NT2/D1 (cell line): Measurements from ENCODE around the gene DHRS1.

Source experiments
- DNase-seq: peaks from one replicate; pipeline ENCODE4 v3.0.0-alpha.2; 2011; ENCODE audit warnings: low read depth, low spot score
- H3K27me3 ChIP-seq: 2 replicates; pipeline ENCODE4 v1.6.0; 2011; ENCODE audit warnings: mild to moderate bottlenecking; ENCODE audit not compliant: insufficient read length, insufficient read depth
- H3K36me3 ChIP-seq: 2 replicates; pipeline ENCODE4 v1.6.1; 2011; ENCODE audit warnings: mild to moderate bottlenecking, low read length, mixed read lengths; ENCODE audit not compliant: insufficient read depth, insufficient read length
- H3K4me1 ChIP-seq: 2 replicates; pipeline ENCODE4 v1.5.1; 2011; ENCODE audit not compliant: insufficient read depth, insufficient read length
- H3K4me3 ChIP-seq: 2 replicates; pipeline ENCODE4 v1.5.1; 2011; ENCODE audit warnings: low read depth; ENCODE audit not compliant: insufficient read length
- H3K9ac ChIP-seq: 2 replicates; pipeline ENCODE4 v1.6.0; 2011; ENCODE audit warnings: low read depth; ENCODE audit not compliant: insufficient read length
- H3K9me3 ChIP-seq: 2 replicates; pipeline ENCODE4 v1.5.1; 2011; ENCODE audit warnings: mild to moderate bottlenecking, low read length; ENCODE audit not compliant: insufficient read depth
- SUZ12 ChIP-seq: IDR thresholded peaks from 2 replicates; pipeline ENCODE4 v1.6.1; 2011; ENCODE audit not compliant: insufficient read length, insufficient read depth; ENCODE audit errors: extremely low read depth
- YY1 ChIP-seq: IDR thresholded peaks from 2 replicates; pipeline ENCODE4 v1.6.1; 2011; ENCODE audit not compliant: insufficient read length, insufficient read depth
- ZNF274 ChIP-seq: IDR thresholded peaks from 2 replicates; pipeline ENCODE4 v1.6.1; 2011; ENCODE audit warnings: mild to moderate bottlenecking, low read depth, low read length

The DHRS1 gene

DNA sequence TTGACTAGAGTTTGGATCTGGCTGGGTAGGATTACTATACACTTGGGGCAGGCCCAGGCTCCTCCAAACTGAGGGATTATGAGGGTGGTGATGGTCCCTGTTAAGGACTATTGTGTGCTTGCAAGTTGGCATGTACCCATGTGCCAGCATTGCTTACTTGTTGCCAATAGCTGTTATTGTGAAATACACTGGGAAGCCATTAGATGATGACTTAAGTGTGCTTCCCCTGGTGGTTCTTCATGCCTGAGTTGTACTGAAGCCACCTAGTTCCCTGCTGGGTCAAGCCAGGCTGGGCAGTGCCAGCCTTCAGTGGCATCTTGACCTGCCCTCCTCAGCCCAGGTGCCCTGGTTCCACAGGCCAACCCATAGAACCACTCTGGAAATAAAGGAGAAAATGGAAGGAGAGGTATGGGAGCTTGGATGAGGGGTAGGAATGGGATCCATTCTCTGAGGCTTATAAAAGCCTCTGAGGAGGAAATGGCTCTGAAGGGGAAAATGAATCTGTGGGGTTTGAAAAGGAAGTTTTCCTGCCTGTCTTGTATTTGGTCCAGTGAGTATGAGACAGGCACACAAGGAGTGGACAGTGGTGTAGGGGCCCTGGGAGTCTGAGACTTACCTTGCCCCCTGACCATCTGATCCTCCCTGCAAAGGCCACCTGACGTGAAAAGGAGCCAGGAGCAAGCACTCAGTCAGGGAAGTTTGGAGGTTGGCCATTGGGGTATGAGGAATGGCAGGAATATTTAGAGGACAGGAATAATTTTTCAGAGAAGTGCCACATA lies 12.4 kb upstream of the DHRS1 start:
- Histone ChIP-seq H3K9ac (no peak overlapping the region), H3K36me3 (peaks cover 69% of the 10 kb centered on the region), H3K27me3 (no peaks in the 10 kb centered on the region), H3K9me3 (no peaks in the 10 kb centered on the region), H3K4me3 (no peak overlapping the region), H3K4me1 (peaks cover 4% of the 10 kb centered on the region)
- no peak for DNase-seq
- TF ChIP-seq SUZ12 (no peak), ZNF274 (no peak), YY1 (no peak)

- Histone ChIP-seq H3K27me3 (no peaks in the 10 kb centered on the region), H3K9me3 (no peaks in the 10 kb centered on the region), H3K4me3 (no peak within 1 kb of the TSS), H3K4me1 (peaks cover 4% of the 10 kb centered on the region), H3K36me3 (peaks cover 73% of the 10 kb centered on the region), H3K9ac (no peak within 1 kb of the TSS)
- no peak for DNase-seq
- TF ChIP-seq YY1, result no peak
These were observed 11.3 kb upstream of the DHRS1 start, which contains the start of gene LTB4R for GRCh38 chr14:24310646-24311604. Gene LTB4R (plus strand): TSS chr14:24311502. CDS start chr14:24315652, 4,150 bp downstream.

DNA sequence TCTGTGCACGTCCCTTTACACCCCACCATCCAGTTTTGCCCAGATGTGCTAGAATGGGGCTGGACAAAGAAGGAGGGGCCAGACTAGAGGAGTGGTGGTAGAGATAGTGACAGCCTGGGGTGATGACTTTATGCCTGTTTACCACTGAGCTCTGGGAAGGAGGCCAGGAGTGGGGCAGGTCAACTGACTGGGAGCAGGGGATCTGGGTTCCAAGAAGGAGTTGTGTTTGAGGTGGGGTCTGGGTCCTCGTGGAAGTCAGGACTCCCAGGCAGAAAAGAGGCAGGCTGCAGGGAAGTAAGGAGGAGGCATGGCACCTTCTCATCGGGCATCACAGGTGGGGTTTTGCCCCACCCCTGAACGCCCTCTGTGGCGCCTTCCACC lies 10.7 kb upstream of the DHRS1 start:
- DNase-seq, result no peak
- H3K9me3 ChIP-seq, result no peaks in the 10 kb centered on the region
- no peak overlapping the region for H3K9ac ChIP-seq
- no peak overlapping the region for H3K4me3 ChIP-seq
- peaks cover 73% of the 10 kb centered on the region for H3K36me3 ChIP-seq
- H3K27me3 ChIP-seq, result no peaks in the 10 kb centered on the region
- H3K4me1 ChIP-seq, result peaks cover 4% of the 10 kb centered on the region
- no peak for TF ChIP-seq ZNF274
- TF ChIP-seq SUZ12, result no peak
- TF ChIP-seq YY1, result no peak

DNA sequence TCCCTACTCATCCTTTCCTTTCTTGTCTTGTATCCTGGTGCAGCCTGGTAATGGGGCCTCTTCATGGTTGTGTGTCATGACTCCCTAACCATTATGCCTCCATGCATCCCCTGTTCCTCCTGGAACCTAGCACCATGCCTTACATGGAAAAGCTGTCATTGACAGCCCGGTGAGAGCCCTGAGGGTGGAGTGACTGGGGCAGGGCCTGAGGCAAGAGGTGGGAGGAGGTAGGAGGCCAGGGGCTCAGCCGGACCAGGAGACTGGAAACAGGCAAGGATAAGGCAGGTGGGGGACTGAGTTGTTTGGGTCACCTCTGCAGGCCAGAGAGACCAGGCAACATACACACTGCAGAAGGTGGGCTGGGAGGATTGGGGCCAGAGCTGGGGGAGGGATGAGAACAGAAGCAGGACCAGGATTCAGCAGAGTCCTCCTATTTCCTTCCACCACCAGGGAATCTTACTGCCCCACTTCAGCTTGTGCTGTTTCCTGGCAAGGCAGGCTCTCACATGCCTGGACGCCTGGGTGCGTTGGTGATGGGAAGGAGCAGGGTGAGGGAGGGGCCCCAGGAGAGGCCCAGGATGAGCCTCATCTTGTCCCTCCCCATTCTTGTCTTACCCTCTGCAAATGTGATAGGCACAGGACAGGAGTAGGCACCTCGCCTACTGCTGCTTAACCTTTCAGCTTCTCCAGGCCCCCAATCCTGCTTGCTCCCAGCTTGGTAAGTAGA lies 10.1 kb upstream of the DHRS1 start, which contains the start of gene LTB4R2:
Gene LTB4R2 (plus strand): TSS at position 603 of the 727 bp plus-strand sequence. CDS start 525 bp downstream, outside the sequence.
- H3K9ac ChIP-seq, result no peak within 1 kb of the TSS
- no peaks in the 10 kb centered on the region for H3K9me3 ChIP-seq
- no peak within 1 kb of the TSS for H3K4me3 ChIP-seq
- peaks cover 4% of the 10 kb centered on the region for H3K4me1 ChIP-seq
- no peaks in the 10 kb centered on the region for H3K27me3 ChIP-seq
- H3K36me3 ChIP-seq, result peaks cover 79% of the 10 kb centered on the region
- DNase-seq, result no peak
- TF ChIP-seq YY1, result no peak
- TF ChIP-seq ZNF274, result no peak
- no peak for TF ChIP-seq SUZ12

DNA sequence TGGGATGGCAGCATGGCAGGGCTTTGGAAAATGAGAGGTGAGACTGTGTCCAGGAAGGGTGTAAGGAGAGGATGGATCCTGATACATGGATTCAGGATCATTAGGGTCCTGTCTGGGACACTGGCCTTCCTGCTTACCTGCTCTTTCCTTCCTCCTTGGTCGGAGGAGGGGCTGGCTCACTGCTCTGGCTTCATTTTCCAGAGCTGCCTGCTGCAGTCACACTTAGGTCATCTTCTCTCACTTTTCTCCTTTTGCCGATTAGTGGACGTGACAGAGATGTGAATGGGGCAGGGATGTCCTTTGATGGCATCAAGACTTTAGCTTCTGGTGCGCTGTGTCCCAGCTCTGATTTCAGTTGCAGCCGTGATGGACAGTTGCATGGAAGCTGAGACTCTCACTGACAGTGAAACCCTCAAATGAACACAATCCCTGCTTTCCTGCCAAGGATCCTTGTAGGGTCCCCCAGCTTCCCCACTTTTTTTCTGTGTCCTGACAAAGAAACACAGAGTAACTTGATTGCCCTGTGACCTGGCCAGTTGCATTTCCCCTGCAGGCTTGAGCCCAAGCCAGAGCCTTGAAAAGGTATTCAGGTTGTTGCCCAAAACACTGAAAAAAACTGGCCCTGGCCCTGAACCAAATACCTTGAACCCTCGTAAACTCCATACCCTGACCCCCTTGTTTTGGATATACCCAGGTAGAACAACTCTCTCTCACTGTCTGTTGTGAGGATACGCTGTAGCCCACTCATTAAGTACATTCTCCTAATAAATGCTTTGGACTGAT lies 9.0 kb upstream of the DHRS1 start:
- Histone ChIP-seq H3K36me3 (peaks cover 91% of the 10 kb centered on the region), H3K9me3 (no peaks in the 10 kb centered on the region), H3K9ac (no peak overlapping the region), H3K4me3 (no peak overlapping the region), H3K27me3 (no peaks in the 10 kb centered on the region), H3K4me1 (peaks cover 4% of the 10 kb centered on the region)
- TF ChIP-seq SUZ12 (no peak), ZNF274 (no peak), YY1 (no peak)
- DNase-seq, result no peak

DNA sequence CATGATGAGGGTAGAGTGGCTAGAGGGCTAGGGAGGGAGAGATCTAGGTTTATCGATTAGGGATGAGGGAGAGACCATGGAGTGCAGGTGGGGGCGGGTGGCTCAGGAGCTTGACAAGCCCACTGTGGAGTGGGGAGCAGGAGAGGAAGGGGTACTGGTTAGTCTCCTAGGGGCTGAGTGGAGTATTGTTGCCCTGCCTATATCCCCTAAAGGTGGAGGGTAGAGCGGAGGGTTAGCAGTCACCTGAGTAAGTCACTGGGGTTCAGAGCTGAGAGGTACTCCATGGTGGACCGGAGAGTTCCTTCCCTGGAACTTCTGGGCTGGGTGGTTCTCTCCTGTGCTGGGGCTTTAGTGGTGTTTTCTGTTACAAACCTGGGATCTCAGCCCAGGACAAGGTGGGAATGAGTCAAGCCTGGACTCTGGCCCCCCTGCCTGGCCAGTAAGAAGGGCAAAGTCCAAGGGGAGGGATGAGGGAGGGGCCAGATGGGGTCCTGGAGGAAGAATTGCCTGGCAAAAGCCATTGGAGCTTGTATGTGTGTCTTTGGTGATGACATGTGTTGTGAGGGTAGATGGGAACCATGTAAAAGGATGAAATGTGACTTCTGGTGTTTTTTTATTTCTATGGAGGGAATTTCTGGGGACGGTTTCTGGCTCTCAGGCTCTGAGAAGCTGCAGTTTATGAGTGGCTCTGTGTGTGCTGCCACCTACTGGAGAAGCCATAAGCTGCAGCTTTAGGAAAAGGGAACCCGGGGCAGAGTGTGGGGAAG lies 8.2 kb upstream of the DHRS1 start, which contains the start of gene CIDEB:
Gene CIDEB (minus strand): TSS at position 403 of the 767 bp plus-strand sequence. CDS start 119 bp downstream, at position 284.
- Histone ChIP-seq H3K4me3 (no peak within 1 kb of the TSS), H3K4me1 (peaks cover 4% of the 10 kb centered on the region), H3K9me3 (no peaks in the 10 kb centered on the region), H3K9ac (no peak within 1 kb of the TSS), H3K27me3 (no peaks in the 10 kb centered on the region), H3K36me3 (peaks cover 93% of the 10 kb centered on the region)
- TF ChIP-seq ZNF274 (no peak), SUZ12 (no peak), YY1 (no peak)
- no peak for DNase-seq
